GM12873 (cell line): Measurements from ENCODE around the gene CCDC68.

Experiments used
- TF ChIP-seq, protein P1 (sequence below): IDR thresholded peaks from 2 replicates; pipeline ENCODE4 v1.5.1; 2012; ENCODE audit warnings: low read depth, mild to moderate bottlenecking, moderate library complexity, low read length, control low read depth; ENCODE audit not compliant: insufficient read depth; ENCODE audit errors: missing control alignments

The CCDC68 gene

GRCh38 chr18:54957996-54958395, 1.3 kb downstream of the CCDC68 start:
- TF ChIP-seq, protein P1, sequence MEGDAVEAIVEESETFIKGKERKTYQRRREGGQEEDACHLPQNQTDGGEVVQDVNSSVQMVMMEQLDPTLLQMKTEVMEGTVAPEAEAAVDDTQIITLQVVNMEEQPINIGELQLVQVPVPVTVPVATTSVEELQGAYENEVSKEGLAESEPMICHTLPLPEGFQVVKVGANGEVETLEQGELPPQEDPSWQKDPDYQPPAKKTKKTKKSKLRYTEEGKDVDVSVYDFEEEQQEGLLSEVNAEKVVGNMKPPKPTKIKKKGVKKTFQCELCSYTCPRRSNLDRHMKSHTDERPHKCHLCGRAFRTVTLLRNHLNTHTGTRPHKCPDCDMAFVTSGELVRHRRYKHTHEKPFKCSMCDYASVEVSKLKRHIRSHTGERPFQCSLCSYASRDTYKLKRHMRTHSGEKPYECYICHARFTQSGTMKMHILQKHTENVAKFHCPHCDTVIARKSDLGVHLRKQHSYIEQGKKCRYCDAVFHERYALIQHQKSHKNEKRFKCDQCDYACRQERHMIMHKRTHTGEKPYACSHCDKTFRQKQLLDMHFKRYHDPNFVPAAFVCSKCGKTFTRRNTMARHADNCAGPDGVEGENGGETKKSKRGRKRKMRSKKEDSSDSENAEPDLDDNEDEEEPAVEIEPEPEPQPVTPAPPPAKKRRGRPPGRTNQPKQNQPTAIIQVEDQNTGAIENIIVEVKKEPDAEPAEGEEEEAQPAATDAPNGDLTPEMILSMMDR: no peak

DNA sequence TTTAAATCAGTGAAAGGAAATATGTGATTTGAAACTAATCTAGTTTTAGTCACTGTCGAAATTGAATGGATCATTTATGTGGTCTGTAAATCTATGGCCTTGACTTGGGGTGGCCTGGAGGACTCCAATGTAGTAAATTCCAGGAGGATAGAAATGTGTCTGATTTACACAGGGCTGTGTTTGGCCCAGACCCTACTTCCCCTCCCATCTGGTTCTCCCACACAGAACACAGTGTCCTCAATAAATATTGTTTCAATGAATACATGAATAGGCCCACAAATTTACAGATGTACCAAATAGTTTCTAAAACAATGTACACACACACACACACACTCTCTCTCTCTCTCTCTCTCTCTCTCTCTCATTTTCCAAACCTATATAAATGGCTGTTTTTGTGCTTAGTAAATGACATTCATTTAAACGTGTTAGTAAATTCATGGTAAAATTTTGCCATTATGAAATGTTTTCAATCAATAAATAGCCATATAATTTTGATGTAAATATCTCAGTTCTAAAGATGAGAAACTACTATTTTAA, 1.9 kb downstream of the CCDC68 start:
- TF ChIP-seq, protein P1: no peak

DNA sequence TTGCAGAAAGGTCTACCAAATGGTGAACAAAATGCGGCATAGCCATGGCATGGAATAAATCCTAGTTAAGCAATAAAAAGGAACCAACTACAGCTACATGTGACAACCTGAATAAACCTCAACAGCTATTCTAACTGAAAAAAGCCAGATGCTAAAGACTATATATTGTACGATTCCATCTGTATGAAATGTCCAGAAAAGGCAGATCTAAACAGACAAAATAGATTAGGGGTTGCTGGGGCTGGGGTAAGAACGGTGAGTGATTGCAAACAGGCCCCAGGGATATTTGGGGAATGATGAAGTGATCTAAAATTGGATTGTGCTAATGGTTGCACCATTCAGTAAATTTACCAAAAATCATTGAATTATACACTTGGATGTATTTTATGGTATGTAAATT, 2.8 kb downstream of the CCDC68 start:
- TF ChIP-seq, protein P1: no peak

DNA sequence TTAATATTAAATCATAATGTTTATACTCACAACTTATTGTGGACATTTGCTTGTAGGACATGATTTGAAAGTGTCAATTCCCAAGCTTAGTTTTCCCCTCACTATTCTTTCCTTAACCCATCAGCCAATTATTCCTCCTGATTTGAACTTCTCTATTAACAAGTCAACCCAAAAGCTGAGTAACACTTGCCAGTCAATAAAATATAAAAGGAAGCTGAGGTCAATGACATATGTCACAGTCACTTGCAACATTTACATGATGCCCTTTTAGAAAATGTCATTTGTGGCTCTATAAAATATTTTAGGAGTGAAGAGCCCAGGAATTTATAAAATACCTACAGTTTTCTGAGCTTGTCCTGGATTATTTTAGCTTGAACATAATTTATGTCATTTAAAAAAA, 7.2 kb downstream of the CCDC68 start:
- TF ChIP-seq, protein P1: no peak

DNA sequence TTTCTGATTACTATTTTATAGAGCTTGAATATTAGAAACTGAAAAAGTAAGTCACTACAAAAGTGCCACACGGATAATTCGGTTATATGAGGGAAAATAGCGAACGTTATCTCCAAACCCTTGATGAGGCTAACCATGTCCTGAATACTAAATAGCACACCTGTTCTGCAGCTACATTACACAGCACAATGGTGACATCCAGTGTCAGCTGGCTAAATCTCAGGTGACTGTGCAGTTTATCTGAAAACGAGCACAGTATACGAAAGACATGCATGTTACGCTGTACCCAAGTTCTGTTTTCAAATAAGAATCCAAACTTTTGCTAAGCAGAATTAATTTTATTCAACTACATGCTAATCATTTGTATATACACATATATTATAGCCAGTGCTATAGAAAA, 9.0 kb downstream of the CCDC68 start:
- TF ChIP-seq, protein P1: no peak

- TF ChIP-seq, protein P1: no peak
Observed at GRCh38 chr18:54949588-54949987, 9.7 kb downstream of the CCDC68 start.

DNA sequence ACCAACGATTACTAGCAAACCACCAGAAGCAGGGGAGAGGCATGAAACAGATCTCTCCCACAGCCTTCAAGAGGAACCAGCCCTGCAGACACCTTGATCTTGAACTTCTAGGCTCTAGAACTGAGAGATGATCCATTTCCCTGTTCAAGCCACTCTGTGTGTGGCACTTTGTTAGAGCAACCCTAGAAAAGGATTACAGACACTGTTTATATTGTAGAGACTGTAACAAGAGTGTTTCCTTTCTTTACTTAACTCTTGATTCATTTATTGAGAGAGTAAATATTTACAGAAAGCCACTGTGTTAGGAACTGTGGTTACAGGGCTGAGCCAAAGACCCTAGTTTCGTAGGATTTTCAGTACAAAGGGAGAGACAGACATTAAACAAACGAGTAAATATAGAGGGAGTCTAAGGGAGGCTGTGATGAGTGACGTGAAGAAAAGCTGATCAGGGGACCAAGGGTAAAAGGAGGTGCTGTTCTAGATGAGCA, 10.9 kb downstream of the CCDC68 start:
- TF ChIP-seq, protein P1: no peak

DNA sequence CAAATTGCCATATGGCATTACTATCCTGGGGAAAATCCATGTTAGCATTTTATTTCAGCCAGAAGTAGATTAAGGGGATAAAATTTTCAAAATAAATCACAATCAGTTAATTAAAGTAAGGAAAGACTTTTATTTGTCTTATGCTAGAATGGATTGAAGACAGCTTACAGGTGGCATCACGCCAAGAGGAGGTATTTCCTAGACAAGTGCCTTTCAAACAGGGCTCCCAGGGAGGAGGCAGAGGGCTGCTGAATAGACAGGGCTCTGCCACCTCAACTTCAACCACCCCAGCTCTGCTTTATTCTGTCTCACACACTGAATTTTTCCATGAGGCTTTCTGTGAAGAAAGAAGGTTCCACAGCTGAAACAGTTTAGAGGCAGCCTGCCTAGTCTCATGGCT, 12.2 kb downstream of the CCDC68 start:
- TF ChIP-seq, protein P1: no peak
